ENCODE results near the gene CNMD.

DNA sequence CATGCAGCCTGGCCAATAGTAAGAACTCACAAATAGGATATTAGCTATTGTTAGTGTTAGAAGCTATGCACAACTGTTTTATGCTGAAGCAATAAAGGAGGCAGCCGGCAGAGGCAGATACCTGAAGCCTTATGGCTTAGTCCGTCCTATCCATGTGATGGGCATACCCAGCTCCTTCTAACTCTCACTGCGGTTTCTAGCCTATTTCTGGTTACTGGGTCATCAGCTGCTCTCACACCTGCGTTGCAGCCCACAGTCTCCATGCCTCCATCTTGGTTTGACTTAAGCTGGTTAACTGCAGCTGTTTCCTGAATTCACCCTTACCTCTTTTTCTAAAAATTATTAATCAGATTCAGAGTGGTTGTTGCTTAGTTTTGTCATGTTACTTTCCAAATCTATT lies 40.5 kb upstream of the CNMD start:
- TF ChIP-seq, protein P1, sequence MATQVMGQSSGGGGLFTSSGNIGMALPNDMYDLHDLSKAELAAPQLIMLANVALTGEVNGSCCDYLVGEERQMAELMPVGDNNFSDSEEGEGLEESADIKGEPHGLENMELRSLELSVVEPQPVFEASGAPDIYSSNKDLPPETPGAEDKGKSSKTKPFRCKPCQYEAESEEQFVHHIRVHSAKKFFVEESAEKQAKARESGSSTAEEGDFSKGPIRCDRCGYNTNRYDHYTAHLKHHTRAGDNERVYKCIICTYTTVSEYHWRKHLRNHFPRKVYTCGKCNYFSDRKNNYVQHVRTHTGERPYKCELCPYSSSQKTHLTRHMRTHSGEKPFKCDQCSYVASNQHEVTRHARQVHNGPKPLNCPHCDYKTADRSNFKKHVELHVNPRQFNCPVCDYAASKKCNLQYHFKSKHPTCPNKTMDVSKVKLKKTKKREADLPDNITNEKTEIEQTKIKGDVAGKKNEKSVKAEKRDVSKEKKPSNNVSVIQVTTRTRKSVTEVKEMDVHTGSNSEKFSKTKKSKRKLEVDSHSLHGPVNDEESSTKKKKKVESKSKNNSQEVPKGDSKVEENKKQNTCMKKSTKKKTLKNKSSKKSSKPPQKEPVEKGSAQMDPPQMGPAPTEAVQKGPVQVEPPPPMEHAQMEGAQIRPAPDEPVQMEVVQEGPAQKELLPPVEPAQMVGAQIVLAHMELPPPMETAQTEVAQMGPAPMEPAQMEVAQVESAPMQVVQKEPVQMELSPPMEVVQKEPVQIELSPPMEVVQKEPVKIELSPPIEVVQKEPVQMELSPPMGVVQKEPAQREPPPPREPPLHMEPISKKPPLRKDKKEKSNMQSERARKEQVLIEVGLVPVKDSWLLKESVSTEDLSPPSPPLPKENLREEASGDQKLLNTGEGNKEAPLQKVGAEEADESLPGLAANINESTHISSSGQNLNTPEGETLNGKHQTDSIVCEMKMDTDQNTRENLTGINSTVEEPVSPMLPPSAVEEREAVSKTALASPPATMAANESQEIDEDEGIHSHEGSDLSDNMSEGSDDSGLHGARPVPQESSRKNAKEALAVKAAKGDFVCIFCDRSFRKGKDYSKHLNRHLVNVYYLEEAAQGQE (IDR thresholded peaks at IDR 0.05): no peak
- TF ChIP-seq, protein P2, sequence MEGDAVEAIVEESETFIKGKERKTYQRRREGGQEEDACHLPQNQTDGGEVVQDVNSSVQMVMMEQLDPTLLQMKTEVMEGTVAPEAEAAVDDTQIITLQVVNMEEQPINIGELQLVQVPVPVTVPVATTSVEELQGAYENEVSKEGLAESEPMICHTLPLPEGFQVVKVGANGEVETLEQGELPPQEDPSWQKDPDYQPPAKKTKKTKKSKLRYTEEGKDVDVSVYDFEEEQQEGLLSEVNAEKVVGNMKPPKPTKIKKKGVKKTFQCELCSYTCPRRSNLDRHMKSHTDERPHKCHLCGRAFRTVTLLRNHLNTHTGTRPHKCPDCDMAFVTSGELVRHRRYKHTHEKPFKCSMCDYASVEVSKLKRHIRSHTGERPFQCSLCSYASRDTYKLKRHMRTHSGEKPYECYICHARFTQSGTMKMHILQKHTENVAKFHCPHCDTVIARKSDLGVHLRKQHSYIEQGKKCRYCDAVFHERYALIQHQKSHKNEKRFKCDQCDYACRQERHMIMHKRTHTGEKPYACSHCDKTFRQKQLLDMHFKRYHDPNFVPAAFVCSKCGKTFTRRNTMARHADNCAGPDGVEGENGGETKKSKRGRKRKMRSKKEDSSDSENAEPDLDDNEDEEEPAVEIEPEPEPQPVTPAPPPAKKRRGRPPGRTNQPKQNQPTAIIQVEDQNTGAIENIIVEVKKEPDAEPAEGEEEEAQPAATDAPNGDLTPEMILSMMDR (IDR thresholded peaks at IDR 0.05): no peak
- TF ChIP-seq BHLHE40 (IDR thresholded peaks at IDR 0.05; ENCODE audit: low read depth, low read length) (no peak), RNF2 (IDR thresholded peaks at IDR 0.05; ENCODE audit: borderline replicate concordance, low read depth) (no peak), POLR2A (IDR thresholded peaks at IDR 0.05; ENCODE audit: low read length) (no peak), MAZ (IDR thresholded peaks at IDR 0.05; ENCODE audit: borderline replicate concordance, low read depth, low read length) (no peak), RCOR1 (IDR thresholded peaks at IDR 0.05; ENCODE audit: low read depth, low read length) (no peak), JUN (IDR thresholded peaks at IDR 0.05) (no peak), CBX2 (IDR thresholded peaks at IDR 0.05; ENCODE audit: borderline replicate concordance, low read depth) (no peak), CEBPB (IDR thresholded peaks at IDR 0.05) (no peak), HOXA7 (CRISPR knock-in tag; IDR thresholded peaks at IDR 0.05) (no peak)
- TF ChIP-seq, protein P3, sequence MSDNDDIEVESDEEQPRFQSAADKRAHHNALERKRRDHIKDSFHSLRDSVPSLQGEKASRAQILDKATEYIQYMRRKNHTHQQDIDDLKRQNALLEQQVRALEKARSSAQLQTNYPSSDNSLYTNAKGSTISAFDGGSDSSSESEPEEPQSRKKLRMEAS (IDR thresholded peaks at IDR 0.05): no peak
- TF ChIP-seq, protein P4, sequence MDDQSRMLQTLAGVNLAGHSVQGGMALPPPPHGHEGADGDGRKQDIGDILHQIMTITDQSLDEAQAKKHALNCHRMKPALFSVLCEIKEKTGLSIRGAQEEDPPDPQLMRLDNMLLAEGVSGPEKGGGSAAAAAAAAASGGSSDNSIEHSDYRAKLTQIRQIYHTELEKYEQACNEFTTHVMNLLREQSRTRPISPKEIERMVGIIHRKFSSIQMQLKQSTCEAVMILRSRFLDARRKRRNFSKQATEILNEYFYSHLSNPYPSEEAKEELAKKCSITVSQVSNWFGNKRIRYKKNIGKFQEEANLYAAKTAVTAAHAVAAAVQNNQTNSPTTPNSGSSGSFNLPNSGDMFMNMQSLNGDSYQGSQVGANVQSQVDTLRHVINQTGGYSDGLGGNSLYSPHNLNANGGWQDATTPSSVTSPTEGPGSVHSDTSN (IDR thresholded peaks at IDR 0.05): no peak
